IPS-NIHi7 (cell line): ENCODE results near the gene FXYD2.
A peak's percentile ranks its signal among the peaks of the same experiment; 100 is the strongest.

Experiments used
- DNase-seq: peaks from one replicate; pipeline ENCODE4 v3.0.0; 2012; ENCODE audit warnings: mixed read lengths; ENCODE audit errors: extremely low spot score

Gene FXYD2

GRCh38 chr11:117835576-117835975 is 11.0 kb upstream of the FXYD2 start:
- no peak for DNase-seq

DNA sequence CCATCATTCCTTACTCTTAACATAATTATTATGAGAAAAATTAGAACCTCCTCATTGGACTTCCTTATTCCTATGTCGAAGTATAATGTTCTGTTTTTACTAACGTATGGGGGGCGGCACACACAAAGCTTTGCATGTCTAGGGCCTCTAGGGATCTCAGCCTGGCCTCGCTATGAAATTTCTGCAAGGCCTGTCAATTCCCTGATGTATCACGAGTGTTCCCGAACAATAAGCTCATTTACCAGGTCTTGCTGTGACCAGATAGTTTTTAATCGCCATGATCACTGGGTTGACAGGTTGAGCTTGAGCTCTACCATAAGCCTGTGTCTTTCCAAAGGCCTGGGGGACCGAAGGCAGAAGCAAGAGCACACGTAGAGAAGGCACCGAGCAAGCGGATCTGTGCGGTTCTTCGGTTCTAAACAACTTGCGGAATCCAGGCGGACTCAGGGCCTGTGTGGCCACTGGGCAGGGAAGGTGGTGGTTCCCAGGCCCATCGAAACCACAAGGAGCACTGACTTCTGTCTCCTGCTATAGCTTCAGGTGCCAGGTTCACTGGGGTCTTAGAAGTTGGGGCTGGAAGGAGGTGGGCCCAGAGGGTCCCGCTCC is 10.4 kb upstream of the FXYD2 start:
- no peak for DNase-seq

DNA sequence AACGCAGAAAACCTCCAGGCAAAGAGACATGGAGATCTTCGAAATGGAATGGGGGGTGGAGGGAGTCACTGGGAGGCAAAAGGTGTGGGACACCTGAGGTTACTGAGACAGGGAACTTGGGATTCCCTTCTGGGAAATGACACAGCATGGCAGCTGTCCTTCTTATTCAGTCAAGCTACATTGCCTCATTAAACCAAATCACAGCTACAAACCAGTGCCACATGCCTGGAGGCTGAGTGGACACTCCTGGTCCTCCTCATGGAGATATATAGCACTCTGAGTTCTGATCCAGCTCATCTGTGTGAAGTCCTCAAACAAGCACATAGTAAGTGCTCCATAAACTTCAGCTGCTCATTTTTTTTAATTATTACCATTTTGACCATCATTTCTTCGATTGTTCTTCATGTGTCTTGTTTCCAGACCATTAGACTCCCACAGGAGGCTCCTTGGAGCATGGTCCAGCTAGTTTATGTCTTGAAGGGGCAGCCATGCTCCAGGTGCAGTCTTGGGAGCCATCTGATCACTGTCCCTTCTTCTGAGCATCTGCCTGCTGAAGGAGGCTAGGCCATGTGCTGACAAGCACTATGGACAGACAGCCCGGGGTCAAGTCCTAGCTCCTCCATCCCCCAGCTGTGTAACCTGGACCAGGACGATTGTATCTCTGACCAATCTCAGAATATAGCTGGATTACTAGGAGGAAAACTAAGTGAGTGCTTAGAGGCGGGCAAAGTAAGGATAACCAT is 9.7 kb upstream of the FXYD2 start:
- DNase-seq = no peak

- DNase-seq = no peak
Observed at GRCh38 chr11:117833401-117833891, 8.9 kb upstream of the FXYD2 start.

DNA sequence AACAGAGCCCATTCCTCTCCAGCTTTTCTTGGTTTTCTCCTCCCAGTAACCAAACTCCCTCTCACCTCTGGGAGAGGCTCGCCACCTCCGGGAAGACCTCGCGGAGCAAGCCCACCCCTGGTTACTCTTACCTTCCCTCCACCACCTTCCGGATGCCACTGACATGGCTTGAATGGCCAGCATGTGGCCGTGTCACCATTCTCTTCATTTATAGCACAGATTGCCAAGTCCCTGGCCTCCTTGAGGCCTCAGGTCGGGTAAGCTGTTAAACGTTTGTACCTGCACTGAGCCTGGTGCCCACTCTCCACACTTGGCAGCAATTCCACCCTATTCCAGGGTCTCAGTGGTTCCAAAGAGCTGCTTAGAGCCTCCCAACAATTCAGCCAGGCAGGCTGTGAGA is 8.0 kb upstream of the FXYD2 start:
- no peak for DNase-seq

DNA sequence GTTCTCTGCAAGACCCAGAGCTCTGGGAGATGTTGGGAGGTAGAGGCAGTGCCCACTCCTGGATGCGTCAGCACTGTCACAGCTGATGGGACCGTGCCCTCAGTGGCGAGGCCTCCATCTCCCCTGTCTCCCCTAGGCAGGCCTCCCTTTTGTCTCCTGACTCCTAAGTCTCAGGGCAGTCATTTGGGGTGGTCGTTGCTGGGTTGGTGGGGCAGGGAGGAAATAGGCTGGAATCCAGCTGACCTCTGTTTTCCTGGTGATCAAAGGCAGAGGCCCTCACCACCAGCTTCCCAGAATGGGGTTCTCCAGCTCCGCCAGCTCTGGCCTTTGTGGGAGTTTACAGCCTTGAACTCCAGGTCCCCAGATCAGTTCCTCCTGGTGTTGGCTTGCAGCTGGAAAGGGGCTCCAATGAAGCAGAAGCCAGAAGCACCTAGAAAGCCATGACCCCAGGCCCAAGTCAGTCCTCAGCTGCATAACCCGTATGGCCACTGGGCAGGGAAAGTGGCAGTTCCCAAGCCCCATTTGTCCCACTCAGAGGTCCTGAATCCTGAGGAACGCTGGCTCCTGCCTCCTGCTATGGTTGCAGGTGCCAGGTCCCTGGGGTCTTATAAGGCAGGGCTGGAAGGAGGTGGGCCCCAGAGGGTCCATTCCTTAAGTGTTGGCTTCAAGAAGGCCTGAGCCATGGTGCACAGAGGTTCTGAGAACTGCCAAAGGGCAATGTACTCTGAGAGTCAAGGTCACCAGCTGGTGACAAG is 7.3 kb upstream of the FXYD2 start:
- DNase-seq = no peak

GRCh38 chr11:117830674-117831351 is 6.3 kb upstream of the FXYD2 start:
- DNase-seq = no peak

GRCh38 chr11:117830072-117830471 is 5.5 kb upstream of the FXYD2 start:
- no peak for DNase-seq

- DNase-seq = no peak
Observed at GRCh38 chr11:117829369-117829725, 4.8 kb upstream of the FXYD2 start.

DNA sequence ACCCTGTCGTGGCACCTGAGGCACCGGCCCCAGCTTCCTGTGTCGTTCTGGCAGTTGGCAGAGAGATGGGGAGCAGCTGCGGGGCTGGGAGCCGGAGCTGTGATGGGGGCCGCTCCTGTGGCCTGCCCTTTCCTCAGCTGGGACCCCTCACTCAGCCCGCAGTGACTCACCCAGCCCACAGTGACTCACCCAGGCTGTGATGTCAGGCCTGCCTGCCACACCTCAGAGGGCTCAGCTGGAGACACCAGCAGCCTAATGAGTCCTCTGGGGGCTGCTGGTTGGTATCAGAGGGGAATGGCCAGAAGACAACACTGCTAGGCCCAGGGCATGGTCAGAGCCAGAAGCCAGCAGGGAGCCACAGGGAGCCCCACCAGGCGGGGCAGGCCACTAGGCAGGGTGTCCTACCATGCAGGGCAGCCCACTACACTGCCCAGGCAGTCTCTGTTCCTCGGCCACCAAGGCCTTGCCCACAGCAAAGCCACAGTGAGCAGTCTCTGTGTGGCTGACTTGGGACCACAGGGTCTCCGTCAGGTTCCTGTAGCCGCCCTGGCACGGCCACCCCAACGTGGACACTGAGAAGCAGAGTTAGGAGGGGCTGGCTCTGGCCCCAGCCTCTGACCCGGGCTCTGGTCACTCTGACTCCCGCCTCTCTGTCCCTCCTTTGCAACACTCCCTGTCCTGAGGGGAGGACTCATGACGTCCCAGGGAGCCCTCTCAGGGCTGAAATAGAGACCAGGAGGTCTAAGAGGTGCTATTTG is 4.2 kb upstream of the FXYD2 start:
- peak; percentile 48 for DNase-seq

GRCh38 chr11:117827521-117828511 is 3.3 kb upstream of the FXYD2 start:
- DNase-seq = no peak

GRCh38 chr11:117826832-117827231 is 2.3 kb upstream of the FXYD2 start:
- no peak for DNase-seq

GRCh38 chr11:117826190-117826570 is 1.6 kb upstream of the FXYD2 start:
- DNase-seq = no peak

GRCh38 chr11:117825538-117826189 is 1.1 kb upstream of the FXYD2 start:
- DNase-seq = no peak

DNA sequence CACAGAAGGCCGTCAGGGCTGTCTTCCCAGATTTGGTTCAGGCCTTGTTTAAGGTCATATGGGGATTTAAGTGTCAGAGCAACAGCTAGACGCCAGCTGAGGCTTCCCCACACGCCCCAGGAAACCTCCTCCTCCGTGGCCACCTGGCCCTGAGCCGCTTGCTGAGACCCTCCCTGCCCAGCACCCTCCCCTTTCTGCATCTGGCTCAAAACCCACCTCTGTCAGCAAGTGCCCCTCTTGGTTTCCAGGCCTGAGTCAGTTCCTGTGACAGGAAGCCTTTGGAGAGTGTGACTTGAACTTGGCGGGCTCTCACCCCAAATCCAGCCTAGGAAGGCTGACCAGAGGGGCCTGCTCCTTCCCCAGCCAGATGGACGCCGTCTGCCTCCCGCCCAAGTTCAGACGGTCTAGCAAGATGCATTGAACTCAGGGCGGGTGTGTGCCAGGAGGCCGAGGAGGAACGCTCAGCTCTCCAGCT is 561 bp downstream of the FXYD2 start:
- no peak for DNase-seq

- no peak for DNase-seq
Observed at GRCh38 chr11:117823294-117823945, 1.1 kb downstream of the FXYD2 start.

DNA sequence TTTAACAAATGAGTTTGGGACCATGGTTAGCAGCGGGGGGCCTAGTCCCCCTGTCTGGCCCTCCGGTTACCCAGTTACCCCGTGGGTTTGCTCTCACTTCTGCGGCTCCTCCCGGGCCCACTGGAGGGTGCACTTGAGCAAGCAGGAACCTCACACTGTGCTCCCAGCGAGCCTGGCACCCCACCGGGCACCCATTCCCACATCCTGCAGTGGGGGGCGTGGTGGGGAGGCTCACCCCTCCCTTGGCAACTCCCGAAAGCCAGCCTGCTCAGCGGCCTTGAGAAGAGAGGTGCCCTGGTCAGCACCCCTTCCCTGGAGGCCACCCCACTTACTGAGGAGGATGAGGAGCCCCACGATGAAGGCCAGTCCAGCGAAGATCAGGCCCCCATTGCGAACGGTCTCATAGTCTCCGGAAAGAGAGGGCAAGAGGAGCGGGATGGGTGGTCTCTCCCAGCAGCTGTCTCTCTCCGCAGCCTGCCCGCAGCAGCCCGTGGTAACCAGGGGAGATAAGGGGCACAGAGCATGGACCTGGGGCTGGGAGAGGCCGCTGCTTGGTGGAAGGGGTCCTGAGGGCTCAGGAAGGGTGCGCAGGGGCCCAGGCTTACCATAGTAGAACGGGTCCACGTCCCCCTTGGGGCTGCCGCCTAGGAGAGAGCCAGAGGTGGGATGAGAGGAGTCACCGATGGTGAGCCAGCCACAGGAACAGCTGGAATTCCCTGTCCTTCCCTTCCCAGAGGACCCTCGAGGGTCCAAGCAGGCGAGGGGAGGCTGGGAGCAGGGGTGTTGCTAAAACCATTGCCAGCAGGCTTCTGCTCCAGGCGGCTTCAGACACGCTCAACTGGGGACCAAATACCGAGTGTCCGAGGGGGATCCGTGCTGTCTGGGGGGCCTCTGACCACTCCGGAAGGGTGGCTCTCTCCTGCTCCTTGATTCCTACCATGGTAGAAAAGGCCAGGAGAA is 2.2 kb downstream of the FXYD2 start:
- DNase-seq = peak; percentile 60

GRCh38 chr11:117821431-117821830 is 3.1 kb downstream of the FXYD2 start:
- DNase-seq = no peak
